HCT116 (cell line): ENCODE data around the gene PDCD5. TPM values are rescaled to one million over a fixed set of nuclear protein-coding genes. Genes with fewer than 3 reads are reported as not detected.

Source experiments
- ATAC-seq: fragments of 200-7000 bp; cut with Tn5 transposase; 2 replicates; pipeline ENCODE4 v1.9.1; 2020; ENCODE audit warnings: mild to moderate bottlenecking, moderate library complexity
- Bru-seq: library from RNA; stranded (reverse); fragments of 400-500 nt; gene quantifications from one replicate; lab custom pipeline; 2021; lab: Mats Ljungman, UMichigan
- BruChase-seq, 2 experiments: library from RNA; stranded (reverse); fragments of 400-500 nt; gene quantifications; one replicate each; lab custom pipeline; 2021; lab: Mats Ljungman, UMichigan
- BruUV-seq: library from RNA; stranded (reverse); fragments of 400-500 nt; replicated peaks from 2 replicates; lab custom pipeline; 2021; lab: Mats Ljungman, UMichigan
- CTCF ChIA-PET: fragments of 300-600 bp; sonication (Branson Sonifier 250); formaldehyde crosslinking; loops from one replicate; lab custom pipeline; 2021; ENCODE audit warnings: antibody characterized with exemption; lab: Charles Lee
- POLR2A ChIA-PET: fragments of 300-600, 350-600 bp; sonication (Branson Sonifier 250); formaldehyde crosslinking; loops from one replicate; lab custom pipeline; 2021; ENCODE audit warnings: antibody characterized with exemption; lab: Charles Lee
- RAD21 ChIA-PET, 2 experiments: fragments of 300-600 bp; sonication (Branson Sonifier 250); formaldehyde crosslinking; loops; one replicate each; lab custom pipeline; 2023; ENCODE audit warnings: low total read pairs in 2 of 2; ENCODE audit not compliant: uncharacterized antibody in 2 of 2, unreplicated experiment in 2 of 2, low non-redundant PET in 1 of 2; lab: Charles Lee
- DNase-seq: peaks from one replicate; pipeline ENCODE4 v3.0.0-alpha.2; 2010; ENCODE audit warnings: low read depth, low spot score
- H2AFZ ChIP-seq: fragments of 200-600 bp; shearing (Covaris generic), sonication (generic); 2 replicates; pipeline ENCODE4 v1.6.1; 2017; ENCODE audit warnings: low read depth, mixed run types, mixed read lengths, antibody characterized with exemption, low read length; ENCODE audit not compliant: poor library complexity, severe bottlenecking
- H3K27ac ChIP-seq: 2 replicates; pipeline ENCODE4 v1.5.1; 2012; ENCODE audit warnings: low read depth, low read length
- H3K27me3 ChIP-seq: fragments of 200-600 bp; sonication (generic); 2 replicates; pipeline ENCODE4 v1.6.1; 2016; ENCODE audit warnings: mixed run types, low read length, mixed read lengths; ENCODE audit not compliant: insufficient read depth
- H3K36me3 ChIP-seq, 2 experiments: fragments of 200-500 bp in 1 of 2; fragments of 200-600 bp in 1 of 2; sonication (Bioruptor generic) in 1 of 2; sonication (generic) in 1 of 2; 2 replicates each; pipeline versions ENCODE4 v1.5.1 to v1.6.1; 2014 to 2016; ENCODE audit warnings: low read length in 2 of 2, inconsistent platforms in 1 of 2, mixed read lengths in 1 of 2, mixed run types in 1 of 2; ENCODE audit not compliant: insufficient read depth in 2 of 2, control insufficient read depth in 1 of 2
- H3K4me1 ChIP-seq, 2 experiments: fragments of 200-600 bp in 1 of 2; sonication (generic) in 1 of 2; 2 replicates each; pipeline versions ENCODE4 v1.5.1 to v1.6.1; 2012 to 2017; ENCODE audit warnings: low read length in 2 of 2, inconsistent platforms in 1 of 2, mild to moderate bottlenecking in 1 of 2, mixed read lengths in 1 of 2, mixed run types in 1 of 2, moderate library complexity in 1 of 2; ENCODE audit not compliant: insufficient read depth in 2 of 2, control insufficient read depth in 1 of 2
- H3K4me2 ChIP-seq: fragments of 200-600 bp; sonication (generic); 2 replicates; pipeline ENCODE4 v1.6.1; 2017; ENCODE audit warnings: mixed run types, low read length, mixed read lengths
- H3K4me3 ChIP-seq, 2 experiments: fragments of 200-600 bp in 1 of 2; sonication (generic) in 1 of 2; replicated peaks in 1 of 2; 2 replicates each; pipeline ENCODE4 v1.5.1; 2011 to 2016; ENCODE audit warnings: low read length in 2 of 2, control low read depth in 1 of 2, low read depth in 1 of 2, mild to moderate bottlenecking in 1 of 2, mixed read lengths in 1 of 2, mixed run types in 1 of 2
- H3K79me2 ChIP-seq: fragments of 200-600 bp; sonication (generic); 2 replicates; pipeline ENCODE4 v1.6.1; 2017; ENCODE audit warnings: mild to moderate bottlenecking, mixed run types, low read length, moderate library complexity, mixed read lengths; ENCODE audit not compliant: insufficient read depth
- H3K9ac ChIP-seq: fragments of 200-600 bp; sonication (generic); 2 replicates; pipeline ENCODE4 v1.6.1; 2016; ENCODE audit warnings: low read length, mixed read lengths
- H3K9me2 ChIP-seq: fragments of 200-600 bp; sonication (generic), shearing (Covaris generic); 2 replicates; pipeline ENCODE4 v1.6.1; 2017; ENCODE audit warnings: mixed run types, mild to moderate bottlenecking, moderate library complexity; ENCODE audit not compliant: insufficient read depth
- H3K9me3 ChIP-seq, 2 experiments: fragments of 200-500 bp in 1 of 2; fragments of 200-600 bp in 1 of 2; sonication (Bioruptor generic) in 1 of 2; sonication (generic) in 1 of 2; 2 replicates each; pipeline ENCODE4 v1.6.1; 2014 to 2017; ENCODE audit warnings: low read length in 2 of 2, mixed read lengths in 2 of 2, inconsistent platforms in 1 of 2, low read depth in 1 of 2, mild to moderate bottlenecking in 1 of 2, mixed run types in 1 of 2, moderate library complexity in 1 of 2; ENCODE audit not compliant: control insufficient read depth in 1 of 2, insufficient read depth in 1 of 2
- H4K20me1 ChIP-seq: fragments of 200-600 bp; sonication (generic), shearing (Covaris generic); 2 replicates; pipeline ENCODE4 v1.6.1; 2017; ENCODE audit warnings: mixed run types, mild to moderate bottlenecking, moderate library complexity; ENCODE audit not compliant: insufficient read depth
- ATF3 ChIP-seq: IDR thresholded peaks from 2 replicates; pipeline ENCODE4 v1.6.1; 2012
- CBX3 ChIP-seq: IDR thresholded peaks from 2 replicates; pipeline ENCODE4 v1.6.1; 2012; ENCODE audit warnings: low read depth
- CTCF ChIP-seq, 3 experiments: fragments of 200-600 bp in 1 of 3; sonication (generic) in 1 of 3; IDR thresholded peaks in 2 of 3; conservative IDR thresholded peaks in 1 of 3; 2 replicates each; pipeline ENCODE4 v1.5.1; 2012 to 2017; ENCODE audit warnings: low read depth in 2 of 3, low read length in 2 of 3, antibody characterized with exemption in 1 of 3, borderline replicate concordance in 1 of 3, control low read depth in 1 of 3, mild to moderate bottlenecking in 1 of 3, mixed read lengths in 1 of 3, mixed run types in 1 of 3, moderate library complexity in 1 of 3; ENCODE audit not compliant: insufficient read depth in 1 of 3
- EGR1 ChIP-seq: IDR thresholded peaks from 2 replicates; pipeline ENCODE4 v1.6.1; 2012; ENCODE audit warnings: low read depth
- ELF1 ChIP-seq: IDR thresholded peaks from 2 replicates; pipeline ENCODE4 v1.6.1; 2012; ENCODE audit warnings: low read depth, borderline replicate concordance
- EZH2 ChIP-seq: fragments of 200-600 bp; sonication (generic); IDR thresholded peaks from 2 replicates; pipeline ENCODE4 v1.6.1; 2017; ENCODE audit warnings: antibody characterized with exemption, mixed run types
- EZH2phosphoT487 ChIP-seq: fragments of 200-600 bp; IDR thresholded peaks from 2 replicates; pipeline ENCODE4 v1.6.1; 2018; ENCODE audit warnings: antibody characterized with exemption, borderline replicate concordance
- FOSL1 ChIP-seq: IDR thresholded peaks from 2 replicates; pipeline ENCODE4 v1.6.1; 2012; ENCODE audit warnings: low read depth
- JUND ChIP-seq: IDR thresholded peaks from 2 replicates; pipeline ENCODE4 v1.6.1; 2012
- MAX ChIP-seq: IDR thresholded peaks from 2 replicates; pipeline ENCODE4 v1.6.1; 2012
- RAD21 ChIP-seq: IDR thresholded peaks from 2 replicates; pipeline ENCODE4 v1.6.1; 2012; ENCODE audit warnings: low read depth, mild to moderate bottlenecking
- SIN3A ChIP-seq: IDR thresholded peaks from 2 replicates; pipeline ENCODE4 v1.6.1; 2012; ENCODE audit warnings: low read depth
- SP1 ChIP-seq: IDR thresholded peaks from 2 replicates; pipeline ENCODE4 v1.6.1; 2012; ENCODE audit warnings: low read depth
- SRF ChIP-seq: IDR thresholded peaks from 2 replicates; pipeline ENCODE4 v1.6.1; 2012; ENCODE audit warnings: low read depth
- TCF7L2 ChIP-seq: IDR thresholded peaks from 2 replicates; pipeline ENCODE4 v1.7.0; 2011; ENCODE audit warnings: borderline replicate concordance, inconsistent platforms; ENCODE audit not compliant: insufficient read depth, insufficient read length; ENCODE audit errors: extremely low read depth
- YY1 ChIP-seq: IDR thresholded peaks from 2 replicates; pipeline ENCODE4 v1.6.1; 2011; ENCODE audit warnings: low read length, low read depth, moderate library complexity, mild to moderate bottlenecking; ENCODE audit not compliant: insufficient replicate concordance; ENCODE audit errors: extremely low read depth
- ZFX ChIP-seq: fragments of 450-650 bp; IDR thresholded peaks from 2 replicates; pipeline ENCODE4 v1.6.1; 2017
- ZNF274 ChIP-seq: fragments of 200-500 bp; sonication (Bioruptor generic); IDR thresholded peaks from 2 replicates; pipeline ENCODE4 v1.6.1; 2014; ENCODE audit warnings: mild to moderate bottlenecking, low read depth, low read length, inconsistent platforms
- intact Hi-C: fragments of 100-400 bp; cut with micrococcal nuclease; formaldehyde crosslinking; loops from 2 replicates; pipeline ENCODE4 v1.10.0; 2022
- long read RNA-seq: library from polyadenylated mRNA; unstranded; transcript quantifications from one replicate; pipeline ENCODE4 v2.0.0, GENCODE V29; 2021; ENCODE audit not compliant: unreplicated experiment
- polyA plus RNA-seq: library from polyadenylated mRNA; unstranded; fragments of >200 nt; gene quantifications from 2 replicates; pipeline ENCODE4 v1.2.1, GENCODE V29; 2012; ENCODE audit warnings: missing spikeins
- total RNA-seq: library from RNA; stranded (reverse); gene quantifications from one replicate; pipeline ENCODE4 v1.2.1, GENCODE V29; 2021; ENCODE audit not compliant: unreplicated experiment
- TF ChIP-seq, protein P1 (sequence below): IDR thresholded peaks from 2 replicates; pipeline ENCODE4 v1.6.1; 2011; ENCODE audit warnings: mild to moderate bottlenecking, low read length, moderate library complexity; ENCODE audit not compliant: insufficient replicate concordance; ENCODE audit errors: extremely low read depth

PDCD5 gene
- 143 TPM for total RNA-seq
- polyA plus RNA-seq, result 82.0 and 97.8 TPM in 2 replicates
- Bru-seq, nascent RNA, result percentile 93 among the genes with signal in this experiment
- BruChase-seq, experiment 1, labeled RNA remaining after a 6-hour chase, result percentile 88 among the genes with signal in this experiment
- percentile 96 among the genes with signal in this experiment for BruChase-seq, experiment 2, labeled RNA remaining after a 2-hour chase
- long read RNA-seq, transcript PDCD5-205 (4 exons, 480 nt), result minor isoform, 10 of 132 reads
- long read RNA-seq, transcript PDCD5-204 (6 exons, 601 nt), result minor isoform, 12 of 132 reads
- long read RNA-seq, transcript PDCD5-207 (6 exons, 699 nt), result major isoform, 69 of 132 reads
- long read RNA-seq, partial matches to known transcripts, result 15 of 132 reads
- long read RNA-seq, other reads (novel, unspliced or antisense), result 23 of 132 reads

GRCh38 chr19:32580901-32581704, at the start of gene PDCD5:
Gene PDCD5, plus strand, starts transcription at chr19:32581190. Its CDS starts 72 bp downstream, at chr19:32581262.
- Histone ChIP-seq H3K79me2 (peaks cover 34% of the 10 kb centered on the region), H4K20me1 (no peaks in the 10 kb centered on the region), H3K9ac (peak within 1 kb of the TSS; percentile 94), H3K4me3 (peak within 1 kb of the TSS; percentile 95 to 98), H3K9me3 (no peaks in the 10 kb centered on the region), H3K4me1 (peaks cover 6 to 15% of the 10 kb centered on the region in 2 experiments), H3K9me2 (no peaks in the 10 kb centered on the region), H3K36me3 (peaks cover 25 to 32% of the 10 kb centered on the region in 2 experiments), H3K27me3 (no peaks in the 10 kb centered on the region), H3K27ac (peak within 1 kb of the TSS; percentile 84), H2AFZ (peak within 1 kb of the TSS; percentile 85), H3K4me2 (peak within 1 kb of the TSS; percentile 95)
- ChIA-PET CTCF (interaction anchor here (0.6 to 1.7 kb wide), 4 partner anchors 19 to 1914 kb away, joined by 3 to 5 read pairs (median 3); no protein-coding TSS in a partner anchor), RAD21 (no interaction called here), POLR2A (interaction anchor here (1.1 kb wide), 1 partner anchor 16 kb away, joined by 3 read pairs; no protein-coding TSS in a partner anchor)
- intact Hi-C loops, result no loop called here
- no TSS peak for BruUV-seq
- DNase-seq (peak; percentile 82), ATAC-seq (peak; percentile 92)
- TF ChIP-seq, protein P1, sequence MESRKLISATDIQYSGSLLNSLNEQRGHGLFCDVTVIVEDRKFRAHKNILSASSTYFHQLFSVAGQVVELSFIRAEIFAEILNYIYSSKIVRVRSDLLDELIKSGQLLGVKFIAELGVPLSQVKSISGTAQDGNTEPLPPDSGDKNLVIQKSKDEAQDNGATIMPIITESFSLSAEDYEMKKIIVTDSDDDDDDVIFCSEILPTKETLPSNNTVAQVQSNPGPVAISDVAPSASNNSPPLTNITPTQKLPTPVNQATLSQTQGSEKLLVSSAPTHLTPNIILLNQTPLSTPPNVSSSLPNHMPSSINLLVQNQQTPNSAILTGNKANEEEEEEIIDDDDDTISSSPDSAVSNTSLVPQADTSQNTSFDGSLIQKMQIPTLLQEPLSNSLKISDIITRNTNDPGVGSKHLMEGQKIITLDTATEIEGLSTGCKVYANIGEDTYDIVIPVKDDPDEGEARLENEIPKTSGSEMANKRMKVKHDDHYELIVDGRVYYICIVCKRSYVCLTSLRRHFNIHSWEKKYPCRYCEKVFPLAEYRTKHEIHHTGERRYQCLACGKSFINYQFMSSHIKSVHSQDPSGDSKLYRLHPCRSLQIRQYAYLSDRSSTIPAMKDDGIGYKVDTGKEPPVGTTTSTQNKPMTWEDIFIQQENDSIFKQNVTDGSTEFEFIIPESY, result no peak
- peak; percentile 65 for TF ChIP-seq YY1
- no peak for TF ChIP-seq CTCF (IDR thresholded peaks at IDR 0.05 in 2 of 3, conservative IDR thresholded peaks at IDR 0.05 in 1 of 3; ENCODE audit: borderline replicate concordance in 1 of 3, insufficient read depth in 1 of 3, low read depth in 2 of 3, low read length in 2 of 3)
- no peak for TF ChIP-seq FOSL1
- no peak for TF ChIP-seq RAD21
- no peak for TF ChIP-seq ATF3
- TF ChIP-seq ELF1, result no peak
- no peak for TF ChIP-seq EGR1
- TF ChIP-seq ZNF274, result no peak
- peak; percentile 52; the same call in 1 of the 2 replicates for TF ChIP-seq SIN3A
- TF ChIP-seq ZFX, result peak; percentile 91
- no peak for TF ChIP-seq JUND
- peak; percentile 68 for TF ChIP-seq SP1
- no peak for TF ChIP-seq CBX3
- TF ChIP-seq SRF, result peak; percentile 89
- peak; percentile 73; the same call in 1 of the 2 replicates for TF ChIP-seq MAX
- TF ChIP-seq TCF7L2, result no peak
- no peak for TF ChIP-seq EZH2phosphoT487
- no peak for TF ChIP-seq EZH2
